Right cardiac atrium (tissue), 5 donors: Measurements from ENCODE around the gene ARID3B. TPM values are rescaled to one million over a fixed set of nuclear protein-coding genes. Genes with fewer than 3 reads are reported as not detected.

Source experiments
- ATAC-seq, 2 donors: fragments of 200-7000 bp; cut with Tn5 transposase; one replicate each; pipeline versions ENCODE4 v1.8.0 to v1.9.1; 2020; ENCODE audit warnings: moderate library complexity in 2 of 2, mild to moderate bottlenecking in 1 of 2
- DNase-seq, 3 donors: peaks; one replicate each; pipeline ENCODE4 v3.0.0-alpha.2; 2020
- H3K27ac ChIP-seq: one replicate; pipeline ENCODE4 v1.5.1; 2013; ENCODE audit warnings: mild to moderate bottlenecking, low read length, control low read depth, moderate library complexity
- H3K27me3 ChIP-seq: one replicate; pipeline ENCODE4 v1.6.1; 2013; ENCODE audit not compliant: control insufficient read depth, insufficient read depth
- H3K4me1 ChIP-seq: one replicate; pipeline ENCODE4 v1.6.1; 2013; ENCODE audit warnings: low read length; ENCODE audit not compliant: control insufficient read depth, insufficient read depth
- H3K4me3 ChIP-seq: one replicate; pipeline ENCODE4 v1.5.1; 2013; ENCODE audit warnings: low read length, control low read depth
- H3K9me3 ChIP-seq: one replicate; pipeline ENCODE4 v1.6.1; 2013; ENCODE audit warnings: low read length; ENCODE audit not compliant: control insufficient read depth
- WGBS: extraction: QIAGEN DNeasy Blood & Tissue Kit; methylation state at CpG from one replicate; pipeline ENCODE4 v1.1.7; 2013; 5-methylcytosine and 5-hydroxymethylcytosine counted together
- intact Hi-C, 4 donors: fragments of 100-400 bp; cut with DNase I; formaldehyde crosslinking; loops; one replicate each; pipeline versions ENCODE4 v1.11.0 to v1.14.0; 2022 to 2023
- polyA plus RNA-seq: library from polyadenylated mRNA; stranded (reverse); fragments of 200-250 nt; gene quantifications from one replicate; pipeline ENCODE4 v1.2.3, GENCODE V29; 2013
- total RNA-seq, 4 donors: library from RNA; stranded (reverse); fragmentation: NEBNext Ultra II Directional; extraction: Animal tissue kit (Norgen Biotek cat#: 25700); gene quantifications; one replicate each; pipeline ENCODE4 v1.2.1, GENCODE V29; 2021
- donor health status: healthy with polysubstance abuse.
- donor health status: DM: no; HTN: yes; CAD: no.
- donor health status: DM: no; HTN: no; CAD: no.
- donor health status: DM: no; HTN: yes; CAD: no; lungs with severe emphysema.
- donor health status: DM: yes; HTN: yes; CAD: no.

ARID3B gene
- total and polyA plus RNA-seq, 5 donors = 2.1 to 3.8 (median 2.3) TPM

GRCh38 chr15:74641151-74641550, 100.1 kb downstream of the ARID3B start:
- intact Hi-C loops = loop anchor here in 1 of 4 donors (5.0 kb wide), 1 partner anchor 311 kb away; no protein-coding TSS in a partner anchor
- ATAC-seq (no peak), DNase-seq (no peak)
- Histone ChIP-seq H3K9me3 (no peaks in the 10 kb centered on the region), H3K27me3 (no peaks in the 10 kb centered on the region), H3K4me3 (no peak overlapping the region), H3K27ac (no peak overlapping the region), H3K4me1 (peaks cover 13% of the 10 kb centered on the region)
- WGBS = 64% methylated on average over 1 of the region's 1 CpG

- no peak for DNase-seq
- H3K9me3 ChIP-seq = no peaks in the 10 kb centered on the region
- ATAC-seq = no peak
- intact Hi-C loops = loop anchor here in 1 of 4 donors (5.0 kb wide), 1 partner anchor 310 kb away; no protein-coding TSS in a partner anchor
- no peaks in the 10 kb centered on the region for H3K27me3 ChIP-seq
- WGBS = 70% methylated on average over 4 of the region's 4 CpGs
- H3K4me1 ChIP-seq = peaks cover 13% of the 10 kb centered on the region
- no peak overlapping the region for H3K4me3 ChIP-seq
- H3K27ac ChIP-seq = peak overlapping the region; percentile 61
Observed at GRCh38 chr15:74642348-74642733, 101.3 kb downstream of the ARID3B start.

- DNase-seq = peak in 1 of 3 donors; percentile 77
- peak overlapping the region; percentile 61 for H3K27ac ChIP-seq
- peak; percentile 34 to 72 for ATAC-seq
- no peaks in the 10 kb centered on the region for H3K27me3 ChIP-seq
- H3K9me3 ChIP-seq = no peaks in the 10 kb centered on the region
- 35% methylated on average over 11 of the region's 11 CpGs for WGBS
- no peak overlapping the region for H3K4me3 ChIP-seq
- H3K4me1 ChIP-seq = peaks cover 13% of the 10 kb centered on the region
- intact Hi-C loops = loop anchor here in 1 of 4 donors (5.0 kb wide), 1 partner anchor 309 kb away; no protein-coding TSS in a partner anchor
Observed at GRCh38 chr15:74642734-74643664, 102.0 kb downstream of the ARID3B start.

- WGBS = 80% methylated on average over 2 of the region's 2 CpGs
- Histone ChIP-seq H3K27ac (peak overlapping the region; percentile 3), H3K4me3 (no peak overlapping the region), H3K9me3 (no peaks in the 10 kb centered on the region), H3K27me3 (no peaks in the 10 kb centered on the region), H3K4me1 (peaks cover 13% of the 10 kb centered on the region)
- ATAC-seq (no peak), DNase-seq (no peak)
- intact Hi-C loops = loop anchor here in 1 of 4 donors (5.0 kb wide), 1 partner anchor 309 kb away; no protein-coding TSS in a partner anchor
Observed at GRCh38 chr15:74643665-74644204, 102.7 kb downstream of the ARID3B start.

- peaks cover 10% of the 10 kb centered on the region for H3K4me1 ChIP-seq
- no peak for DNase-seq
Observed at GRCh38 chr15:74646480-74646879, 105.5 kb downstream of the ARID3B start.

More at GRCh38 chr15:74646480-74646879, 105.5 kb downstream of the ARID3B start:
- H3K27me3 ChIP-seq = no peaks in the 10 kb centered on the region
- intact Hi-C loops = no loop called here
- no peak overlapping the region for H3K27ac ChIP-seq
- H3K9me3 ChIP-seq = no peaks in the 10 kb centered on the region
- ATAC-seq = no peak
- no peak overlapping the region for H3K4me3 ChIP-seq

Other genes with a start within 250 kb of the ARID3B start
- gene CYP11A1, start 173.6 kb upstream of the ARID3B start, total RNA-seq = 1 to 10 TPM; 1.1 to 1.7 (median 1.3) TPM
- 0.66 TPM for gene CYP11A1, start 173.6 kb upstream of the ARID3B start, polyA plus RNA-seq
- 1 to 10 TPM; 1.7 to 3.3 (median 2.2) TPM for gene SEMA7A, start 107.3 kb upstream of the ARID3B start, total RNA-seq
- gene SEMA7A, start 107.3 kb upstream of the ARID3B start, polyA plus RNA-seq = 1.8 TPM
- gene UBL7, start 80.1 kb upstream of the ARID3B start, total RNA-seq = 10 to 100 TPM; 35.8 to 59.3 (median 49.8) TPM
- 49.0 TPM for gene UBL7, start 80.1 kb upstream of the ARID3B start, polyA plus RNA-seq
- gene CLK3, start 74.6 kb downstream of the ARID3B start, total RNA-seq = 10 to 100 TPM; 40.0 to 65.1 (median 53.3) TPM
- gene CLK3, start 74.6 kb downstream of the ARID3B start, polyA plus RNA-seq = 51.4 TPM
- gene EDC3, start 154.8 kb downstream of the ARID3B start, total RNA-seq = 10 to 100 TPM; 14.1 to 19.7 (median 17.2) TPM
- gene EDC3, start 154.8 kb downstream of the ARID3B start, polyA plus RNA-seq = 8.6 TPM
- 1 to 10 TPM in 1 of 4 donors, under 1 TPM in 1, not detected in 2; 0.12 to 1.1 TPM for gene CYP1A1, start 184.3 kb downstream of the ARID3B start, total RNA-seq
- 0.59 TPM for gene CYP1A1, start 184.3 kb downstream of the ARID3B start, polyA plus RNA-seq
- not detected for gene CYP1A2, start 207.6 kb downstream of the ARID3B start, total RNA-seq
- 0.07 TPM for gene CYP1A2, start 207.6 kb downstream of the ARID3B start, polyA plus RNA-seq
- gene CSK, start 240.9 kb downstream of the ARID3B start, total RNA-seq = 10 to 100 TPM; 52.9 to 68.3 (median 60.9) TPM
- gene CSK, start 240.9 kb downstream of the ARID3B start, polyA plus RNA-seq = 44.3 TPM